Endothelial cell of hepatic sinusoid (primary cell): Measurements from ENCODE around the gene CARD19.

Source experiments
- in situ Hi-C: cut with HindIII; loops from 2 replicates; pipeline ENCODE4 v1.10.0; 2017; ENCODE audit warnings: low sequenced_read_pairs

The CARD19 gene

GRCh38 chr9:93149361-93149760 is 53.3 kb downstream of the CARD19 start:
- in situ Hi-C loops = no loop called here

GRCh38 chr9:93151097-93151784 is 55.2 kb downstream of the CARD19 start:
- in situ Hi-C loops = loop anchor here (5.0 kb wide), 1 partner anchor 41 kb away; no protein-coding TSS in a partner anchor

GRCh38 chr9:93154293-93154903 is 58.4 kb downstream of the CARD19 start:
- in situ Hi-C loops = loop anchor here (5.0 kb wide), 1 partner anchor 38 kb away; no protein-coding TSS in a partner anchor

DNA sequence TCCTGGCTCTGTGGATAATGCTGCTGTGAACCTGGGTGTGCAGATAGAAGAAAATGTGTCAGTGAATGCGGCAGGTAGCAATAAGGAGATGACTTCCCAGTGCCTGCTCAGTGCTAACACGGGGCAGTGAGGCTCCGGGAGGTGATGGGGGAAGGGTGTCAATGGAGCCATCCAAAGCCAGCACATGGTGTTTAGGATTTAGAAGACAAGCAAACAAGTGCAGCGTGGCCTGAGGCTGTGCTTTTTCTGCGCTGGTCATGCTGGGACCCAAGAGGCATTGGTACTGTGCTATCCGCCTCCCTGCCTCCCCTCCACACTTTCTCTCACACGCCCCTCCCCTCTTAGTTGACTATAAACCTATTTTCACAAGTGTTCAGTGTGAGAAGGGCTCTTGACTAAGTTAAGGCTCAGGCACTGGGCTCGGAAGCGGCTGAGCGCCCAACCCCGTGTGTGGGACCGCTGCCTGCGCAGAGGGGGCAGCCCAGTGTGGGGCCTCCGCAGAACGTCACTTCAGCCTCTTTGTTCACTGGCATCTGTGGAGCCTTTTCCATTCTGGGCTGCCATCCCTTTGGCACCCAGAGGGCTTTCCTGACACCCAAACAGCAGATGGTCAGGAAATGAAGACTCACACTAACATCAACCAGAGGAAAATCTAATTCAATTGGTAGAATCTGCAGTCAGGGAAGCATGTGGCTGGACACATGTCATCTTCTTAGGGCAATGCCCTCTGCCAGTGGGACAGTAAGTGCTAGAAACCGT is 59.9 kb downstream of the CARD19 start:
- in situ Hi-C loops = loop anchor here (5.0 kb wide), 1 partner anchor 49 kb away; no protein-coding TSS in a partner anchor

- in situ Hi-C loops = loop anchor here (5.0 kb wide), 1 partner anchor 49 kb away; no protein-coding TSS in a partner anchor
Measured at GRCh38 chr9:93156475-93157008, 60.5 kb downstream of the CARD19 start.

DNA sequence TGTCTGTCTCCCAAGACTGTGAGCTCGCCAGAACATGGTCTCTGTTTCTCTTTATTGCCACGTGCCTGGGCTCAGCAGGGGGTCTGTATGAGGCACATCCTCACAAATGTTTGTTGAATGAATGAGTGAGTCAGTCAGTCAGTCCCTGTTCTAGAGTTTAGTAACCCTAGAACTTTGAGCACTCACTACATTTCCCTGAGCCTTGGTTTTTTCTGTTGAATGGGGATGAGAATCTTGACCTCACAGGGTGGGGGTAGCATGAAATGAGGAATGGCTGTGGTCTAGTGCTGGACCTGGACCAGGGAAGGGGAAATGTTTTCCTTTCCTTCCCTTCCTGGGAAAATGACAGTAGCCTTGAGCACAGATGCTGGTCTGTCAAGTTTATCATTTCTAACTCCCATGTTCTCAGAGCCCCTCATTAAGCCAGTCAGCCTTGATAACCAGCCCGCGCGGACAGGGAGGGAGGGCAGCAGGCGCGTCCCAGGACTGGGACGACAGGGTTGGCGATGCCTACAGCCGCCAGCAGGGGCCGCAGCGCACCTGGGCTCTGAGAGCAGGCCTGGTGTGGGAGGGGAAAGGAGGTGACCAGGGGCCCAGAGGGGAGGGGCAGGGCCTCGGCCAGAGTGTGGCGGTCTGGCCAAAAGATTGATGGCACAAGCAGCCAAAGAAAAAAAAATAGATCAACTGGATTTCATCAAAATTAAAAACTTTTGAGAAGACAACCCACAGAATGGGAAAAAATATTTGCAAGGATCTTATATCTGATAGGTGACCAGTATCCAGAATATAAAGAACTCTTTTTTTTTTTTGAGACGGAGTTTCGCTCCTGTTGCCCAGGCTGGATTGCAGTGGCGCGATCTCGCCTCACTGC is 63.8 kb downstream of the CARD19 start:
- in situ Hi-C loops = loop anchor here (5.0 kb wide), 1 partner anchor 53 kb away; no protein-coding TSS in a partner anchor

GRCh38 chr9:93161786-93162562 is 66.0 kb downstream of the CARD19 start:
- in situ Hi-C loops = no loop called here
